SK-N-SH (cell line): ENCODE results near the gene PAFAH1B2. TPM values are rescaled to one million over a fixed set of nuclear protein-coding genes. Genes with fewer than 3 reads are reported as not detected.

Experiments used
- CTCF ChIA-PET: fragments of 300-600, 350-600 bp; formaldehyde crosslinking; extraction: SDS; loops from one replicate; lab custom pipeline; 2021; lab: Yijun Ruan, JAX
- POLR2A ChIA-PET: fragments of 350-600 bp; sonication (Branson Sonifier 250); formaldehyde crosslinking; extraction: SDS; loops from one replicate; lab custom pipeline; 2020; ENCODE audit warnings: antibody characterized with exemption, inconsistent platforms; lab: Yijun Ruan, JAX
- DNase-seq: peaks from one replicate; pipeline ENCODE4 v3.0.0; 2012
- H2AFZ ChIP-seq: fragments of 200-600 bp; sonication (generic); 2 replicates; pipeline ENCODE4 v1.8.1; 2016; ENCODE audit warnings: antibody characterized with exemption, mild to moderate bottlenecking, low read depth
- H3F3A ChIP-seq: fragments of 200-600 bp; sonication (generic); replicated peaks from 2 replicates; pipeline ENCODE3; 2016; ENCODE audit warnings: antibody characterized with exemption, mild to moderate bottlenecking; ENCODE audit not compliant: insufficient read depth
- H3K27ac ChIP-seq, 2 experiments: fragments of 200-500 bp in 1 of 2; fragments of 200-600 bp in 1 of 2; sonication (Bioruptor generic) in 1 of 2; sonication (generic), shearing (Covaris generic) in 1 of 2; 2 replicates each; pipeline versions ENCODE4 v1.5.1 to v1.6.1; 2014 to 2016; ENCODE audit warnings: low read depth in 2 of 2, inconsistent platforms in 1 of 2, low read length in 1 of 2, mild to moderate bottlenecking in 1 of 2, mixed read lengths in 1 of 2
- H3K27me3 ChIP-seq: fragments of 200-600 bp; sonication (generic), shearing (Covaris generic); 2 replicates; pipeline ENCODE4 v1.6.1; 2016; ENCODE audit warnings: mixed run types; ENCODE audit not compliant: insufficient read depth
- H3K36me3 ChIP-seq, 2 experiments: fragments of 200-500 bp in 1 of 2; fragments of 200-600 bp in 1 of 2; sonication (Bioruptor generic) in 1 of 2; sonication (generic) in 1 of 2; replicated peaks in 1 of 2; 2 replicates each; pipeline versions ENCODE3 to v1.5.1; 2014 to 2016; ENCODE audit warnings: low read length in 1 of 2, mild to moderate bottlenecking in 1 of 2; ENCODE audit not compliant: insufficient read depth in 2 of 2, control insufficient read depth in 1 of 2
- H3K4me1 ChIP-seq, 2 experiments: fragments of 200-500 bp in 1 of 2; fragments of 200-600 bp in 1 of 2; sonication (Bioruptor generic) in 1 of 2; sonication (generic), shearing (Covaris generic) in 1 of 2; 2 replicates each; pipeline versions ENCODE4 v1.5.1 to v1.6.1; 2014 to 2016; ENCODE audit warnings: low read depth in 1 of 2, low read length in 1 of 2, mixed run types in 1 of 2; ENCODE audit not compliant: insufficient read depth in 2 of 2, control insufficient read depth in 1 of 2
- H3K4me2 ChIP-seq: fragments of 200-600 bp; sonication (generic), shearing (Covaris generic); 2 replicates; pipeline ENCODE4 v1.6.1; 2017; ENCODE audit warnings: mixed run types
- H3K4me3 ChIP-seq, 2 experiments: fragments of 200-500 bp in 1 of 2; fragments of 200-600 bp in 1 of 2; sonication (Bioruptor generic) in 1 of 2; sonication (generic), shearing (Covaris generic) in 1 of 2; 2 replicates each; pipeline versions ENCODE4 v1.5.1 to v1.8.1; 2014 to 2016; ENCODE audit warnings: low read depth in 2 of 2, inconsistent platforms in 1 of 2, low read length in 1 of 2, mild to moderate bottlenecking in 1 of 2, mixed read lengths in 1 of 2, moderate library complexity in 1 of 2
- H3K79me2 ChIP-seq: fragments of 200-600 bp; sonication (generic); 2 replicates; pipeline ENCODE4 v1.8.1; 2017; ENCODE audit warnings: mild to moderate bottlenecking; ENCODE audit not compliant: insufficient read depth
- H3K9ac ChIP-seq: fragments of 200-600 bp; sonication (generic); 2 replicates; pipeline ENCODE4 v1.6.1; 2017; ENCODE audit warnings: mixed run types
- H3K9me2 ChIP-seq: fragments of 200-600 bp; sonication (generic); 2 replicates; pipeline ENCODE4 v1.6.1; 2017; ENCODE audit warnings: mixed run types
- H3K9me3 ChIP-seq: fragments of 200-600 bp; sonication (generic); 2 replicates; pipeline ENCODE4 v1.6.1; 2017; ENCODE audit warnings: mixed run types, mild to moderate bottlenecking, moderate library complexity
- H4K20me1 ChIP-seq: fragments of 200-600 bp; sonication (generic); 2 replicates; pipeline ENCODE4 v1.6.1; 2017; ENCODE audit warnings: mild to moderate bottlenecking, mixed run types; ENCODE audit not compliant: insufficient read depth
- ELF1 ChIP-seq: IDR thresholded peaks from 2 replicates; pipeline ENCODE4 v1.4.0; 2012
- EZH2phosphoT487 ChIP-seq: fragments of 200-600 bp; sonication (generic); IDR thresholded peaks from 2 replicates; pipeline ENCODE4 v1.6.1; 2017; ENCODE audit warnings: low read depth, mixed run types, mild to moderate bottlenecking, antibody characterized with exemption, moderate library complexity, borderline replicate concordance
- GABPA ChIP-seq: IDR thresholded peaks from 2 replicates; pipeline ENCODE4 v1.4.0; 2012; ENCODE audit warnings: low read depth, mild to moderate bottlenecking
- MXI1 ChIP-seq: IDR thresholded peaks from 2 replicates; pipeline ENCODE4 v1.6.1; 2012; ENCODE audit warnings: mild to moderate bottlenecking, low read depth, low read length, improper control_type of control experiment
- RXRA ChIP-seq: IDR thresholded peaks from 2 replicates; pipeline ENCODE4 v1.4.0; 2012; ENCODE audit warnings: low read depth, mild to moderate bottlenecking, borderline replicate concordance
- SIN3A ChIP-seq: IDR thresholded peaks from 2 replicates; pipeline ENCODE4 v1.6.1; 2012; ENCODE audit warnings: low read depth, mild to moderate bottlenecking, low read length, moderate library complexity, borderline replicate concordance
- TAF1 ChIP-seq: IDR thresholded peaks from 2 replicates; pipeline ENCODE4 v1.6.1; 2012; ENCODE audit warnings: low read depth, mild to moderate bottlenecking, low read length, moderate library complexity, borderline replicate concordance
- TCF12 ChIP-seq: IDR thresholded peaks from 2 replicates; pipeline ENCODE4 v1.4.0; 2012
- WGBS: methylation state at CpG from one replicate; pipeline ENCODE4 v1.1.6; 2017; ENCODE audit warnings: low lambda C conversion rate; 5-methylcytosine and 5-hydroxymethylcytosine counted together
- polyA plus RNA-seq, 3 experiments: library from polyadenylated mRNA; depleted of rRNA; stranded (reverse); fragments of >200 nt; gene quantifications; 2 replicates each; pipeline ENCODE4 v1.2.3, GENCODE V29; 2012
- TF ChIP-seq, protein P1 (sequence below): fragments of 150-350 bp; IDR thresholded peaks from 2 replicates; pipeline ENCODE4 v1.6.1; 2017; ENCODE audit warnings: antibody characterized with exemption, low read length, low read depth, borderline replicate concordance
- TF ChIP-seq, protein P2 (sequence below): IDR thresholded peaks from 2 replicates; pipeline ENCODE4 v1.4.0; 2012; ENCODE audit warnings: low read depth, borderline replicate concordance
- TF ChIP-seq, protein P3 (sequence below): IDR thresholded peaks from 2 replicates; pipeline ENCODE4 v1.4.0; 2012; ENCODE audit warnings: low read depth, borderline replicate concordance
- TF ChIP-seq, protein P4 (sequence below): fragments of 200-600 bp; sonication (generic); IDR thresholded peaks from 2 replicates; pipeline ENCODE4 v1.6.1; 2017; ENCODE audit warnings: antibody characterized with exemption, mild to moderate bottlenecking, moderate library complexity

PAFAH1B2 gene
- polyA plus RNA-seq, 1 of the 3 experiments (the other 2 are of a cell fraction): 19.6 TPM

DNA sequence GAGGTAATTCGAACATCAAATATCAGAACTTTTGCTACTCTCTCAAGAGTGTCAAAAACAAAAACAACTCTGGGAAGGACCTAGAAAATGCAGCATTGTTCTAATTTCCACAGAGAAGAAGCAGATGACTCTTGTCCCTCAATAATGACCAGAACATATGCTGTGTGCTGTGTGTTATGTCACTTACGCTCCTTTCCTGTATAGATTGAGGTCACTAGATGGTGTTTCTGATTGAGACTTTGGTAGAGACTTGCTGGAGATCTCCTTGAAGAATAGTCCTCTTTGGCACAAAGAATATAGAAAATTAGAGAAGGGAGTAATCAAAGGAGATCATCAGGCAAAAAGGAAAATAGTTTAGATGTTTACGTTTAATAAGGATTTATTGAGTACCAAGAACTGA lies 43.5 kb upstream of the PAFAH1B2 start:
- CTCF ChIA-PET: interaction anchor here (16.5 kb wide), 1 partner anchor 309 kb away, joined by 268 read pairs; the partner anchor contains the start of genes APOA5 and ZPR1
- H2AFZ ChIP-seq: no peak overlapping the region
- POLR2A ChIA-PET: no interaction called here

More for the DNA sequence above, 43.5 kb upstream of the PAFAH1B2 start:
- H3K27ac ChIP-seq: no peak overlapping the region
- TF ChIP-seq, protein P1, sequence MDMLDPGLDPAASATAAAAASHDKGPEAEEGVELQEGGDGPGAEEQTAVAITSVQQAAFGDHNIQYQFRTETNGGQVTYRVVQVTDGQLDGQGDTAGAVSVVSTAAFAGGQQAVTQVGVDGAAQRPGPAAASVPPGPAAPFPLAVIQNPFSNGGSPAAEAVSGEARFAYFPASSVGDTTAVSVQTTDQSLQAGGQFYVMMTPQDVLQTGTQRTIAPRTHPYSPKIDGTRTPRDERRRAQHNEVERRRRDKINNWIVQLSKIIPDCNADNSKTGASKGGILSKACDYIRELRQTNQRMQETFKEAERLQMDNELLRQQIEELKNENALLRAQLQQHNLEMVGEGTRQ: no peak
- TF ChIP-seq, protein P2, sequence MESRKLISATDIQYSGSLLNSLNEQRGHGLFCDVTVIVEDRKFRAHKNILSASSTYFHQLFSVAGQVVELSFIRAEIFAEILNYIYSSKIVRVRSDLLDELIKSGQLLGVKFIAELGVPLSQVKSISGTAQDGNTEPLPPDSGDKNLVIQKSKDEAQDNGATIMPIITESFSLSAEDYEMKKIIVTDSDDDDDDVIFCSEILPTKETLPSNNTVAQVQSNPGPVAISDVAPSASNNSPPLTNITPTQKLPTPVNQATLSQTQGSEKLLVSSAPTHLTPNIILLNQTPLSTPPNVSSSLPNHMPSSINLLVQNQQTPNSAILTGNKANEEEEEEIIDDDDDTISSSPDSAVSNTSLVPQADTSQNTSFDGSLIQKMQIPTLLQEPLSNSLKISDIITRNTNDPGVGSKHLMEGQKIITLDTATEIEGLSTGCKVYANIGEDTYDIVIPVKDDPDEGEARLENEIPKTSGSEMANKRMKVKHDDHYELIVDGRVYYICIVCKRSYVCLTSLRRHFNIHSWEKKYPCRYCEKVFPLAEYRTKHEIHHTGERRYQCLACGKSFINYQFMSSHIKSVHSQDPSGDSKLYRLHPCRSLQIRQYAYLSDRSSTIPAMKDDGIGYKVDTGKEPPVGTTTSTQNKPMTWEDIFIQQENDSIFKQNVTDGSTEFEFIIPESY: no peak
- TF ChIP-seq MXI1 (no peak), GABPA (no peak), SIN3A (no peak), TCF12 (no peak), EZH2phosphoT487 (no peak), TAF1 (no peak), RXRA (no peak), ELF1 (no peak)
- TF ChIP-seq, protein P3, sequence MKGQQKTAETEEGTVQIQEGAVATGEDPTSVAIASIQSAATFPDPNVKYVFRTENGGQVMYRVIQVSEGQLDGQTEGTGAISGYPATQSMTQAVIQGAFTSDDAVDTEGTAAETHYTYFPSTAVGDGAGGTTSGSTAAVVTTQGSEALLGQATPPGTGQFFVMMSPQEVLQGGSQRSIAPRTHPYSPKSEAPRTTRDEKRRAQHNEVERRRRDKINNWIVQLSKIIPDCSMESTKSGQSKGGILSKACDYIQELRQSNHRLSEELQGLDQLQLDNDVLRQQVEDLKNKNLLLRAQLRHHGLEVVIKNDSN: no peak
- TF ChIP-seq, protein P4, sequence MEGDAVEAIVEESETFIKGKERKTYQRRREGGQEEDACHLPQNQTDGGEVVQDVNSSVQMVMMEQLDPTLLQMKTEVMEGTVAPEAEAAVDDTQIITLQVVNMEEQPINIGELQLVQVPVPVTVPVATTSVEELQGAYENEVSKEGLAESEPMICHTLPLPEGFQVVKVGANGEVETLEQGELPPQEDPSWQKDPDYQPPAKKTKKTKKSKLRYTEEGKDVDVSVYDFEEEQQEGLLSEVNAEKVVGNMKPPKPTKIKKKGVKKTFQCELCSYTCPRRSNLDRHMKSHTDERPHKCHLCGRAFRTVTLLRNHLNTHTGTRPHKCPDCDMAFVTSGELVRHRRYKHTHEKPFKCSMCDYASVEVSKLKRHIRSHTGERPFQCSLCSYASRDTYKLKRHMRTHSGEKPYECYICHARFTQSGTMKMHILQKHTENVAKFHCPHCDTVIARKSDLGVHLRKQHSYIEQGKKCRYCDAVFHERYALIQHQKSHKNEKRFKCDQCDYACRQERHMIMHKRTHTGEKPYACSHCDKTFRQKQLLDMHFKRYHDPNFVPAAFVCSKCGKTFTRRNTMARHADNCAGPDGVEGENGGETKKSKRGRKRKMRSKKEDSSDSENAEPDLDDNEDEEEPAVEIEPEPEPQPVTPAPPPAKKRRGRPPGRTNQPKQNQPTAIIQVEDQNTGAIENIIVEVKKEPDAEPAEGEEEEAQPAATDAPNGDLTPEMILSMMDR: no peak
- H3K4me2 ChIP-seq: no peak overlapping the region
- peaks cover 14% of the 10 kb centered on the region for H4K20me1 ChIP-seq
- no peaks in the 10 kb centered on the region for H3K36me3 ChIP-seq
- no peaks in the 10 kb centered on the region for H3K9me3 ChIP-seq
- no peak overlapping the region for H3K9ac ChIP-seq
- H3F3A ChIP-seq: peaks cover 4% of the 10 kb centered on the region
- H3K4me3 ChIP-seq: no peak overlapping the region
- peaks cover 15 to 23% of the 10 kb centered on the region in 2 experiments for H3K4me1 ChIP-seq
- no peak for DNase-seq
- no peaks in the 10 kb centered on the region for H3K27me3 ChIP-seq
- peaks cover 25% of the 10 kb centered on the region for H3K79me2 ChIP-seq
- H3K9me2 ChIP-seq: no peaks in the 10 kb centered on the region
- WGBS: 98% methylated on average over 3 of the region's 3 CpGs
